Sigmoid colon (tissue), 4 donors: Measurements from ENCODE around the gene KIF19.

Experiments
- CTCF ChIP-seq, 4 experiments: fragments of 450-650 bp in 3 of 4; fragments of 200-600 bp in 1 of 4; IDR thresholded peaks; one replicate each; pipeline ENCODE4 v1.5.1; 2016 to 2019; ENCODE audit warnings: antibody characterized with exemption in 4 of 4, mild to moderate bottlenecking in 3 of 4, moderate library complexity in 2 of 4
- EP300 ChIP-seq, 4 donors: sonication (generic); formaldehyde crosslinking; IDR thresholded peaks; one replicate each; pipeline ENCODE4 v1.6.1; 2017; ENCODE audit warnings: antibody characterized with exemption in 4 of 4
- POLR2AphosphoS5 ChIP-seq, 4 donors: sonication (generic); formaldehyde crosslinking; IDR thresholded peaks; one replicate each; pipeline ENCODE4 v1.6.1; 2017; ENCODE audit warnings: antibody characterized with exemption in 4 of 4

GRCh38 chr17:74360899-74361229 lies 34.8 kb downstream of the KIF19 start:
- no peak for TF ChIP-seq POLR2AphosphoS5 (IDR thresholded peaks at IDR 0.05)
- no peak for TF ChIP-seq EP300 (IDR thresholded peaks at IDR 0.05)
- TF ChIP-seq CTCF (IDR thresholded peaks at IDR 0.05): no peak
